H9 (cell line): ENCODE data around the gene COL4A2. TPM values are rescaled to one million over a fixed set of nuclear protein-coding genes. Genes with fewer than 3 reads are reported as not detected.

Source experiments
- DNase-seq: peaks from one replicate; pipeline ENCODE4 v3.0.0-alpha.2; 2017
- H2AFZ ChIP-seq: one replicate; pipeline ENCODE4 v1.6.1; 2013; ENCODE audit warnings: mild to moderate bottlenecking, low read length, control low read depth, moderate library complexity
- H2AK5ac ChIP-seq: 2 replicates; pipeline ENCODE4 v1.6.1; 2013; ENCODE audit warnings: low read length, control low read depth, mixed read lengths; ENCODE audit not compliant: insufficient read length
- H2BK120ac ChIP-seq: one replicate; pipeline ENCODE4 v1.6.1; 2013; ENCODE audit warnings: low read depth, mild to moderate bottlenecking, low read length, control low read depth, inconsistent platforms; ENCODE audit not compliant: poor library complexity, severe bottlenecking
- H2BK12ac ChIP-seq: 2 replicates; pipeline ENCODE4 v1.6.1; 2013; ENCODE audit warnings: low read length, control low read depth, mixed read lengths, low read depth; ENCODE audit not compliant: insufficient read length
- H2BK15ac ChIP-seq: 2 replicates; pipeline ENCODE4 v1.6.1; 2013; ENCODE audit warnings: low read depth, low read length, control low read depth
- H2BK20ac ChIP-seq: one replicate; pipeline ENCODE4 v1.6.1; 2013; ENCODE audit warnings: low read depth, mild to moderate bottlenecking, low read length, control low read depth, inconsistent platforms; ENCODE audit not compliant: poor library complexity, severe bottlenecking
- H2BK5ac ChIP-seq: 2 replicates; pipeline ENCODE4 v1.6.1; 2013; ENCODE audit warnings: low read length, control low read depth, mixed read lengths; ENCODE audit not compliant: insufficient read length
- H3K14ac ChIP-seq: 2 replicates; pipeline ENCODE4 v1.6.1; 2013; ENCODE audit warnings: low read length, control low read depth; ENCODE audit not compliant: insufficient read depth
- H3K18ac ChIP-seq: 2 replicates; pipeline ENCODE4 v1.6.1; 2013; ENCODE audit warnings: low read depth, mild to moderate bottlenecking, mixed read lengths, low read length, control low read depth; ENCODE audit not compliant: insufficient read length
- H3K23ac ChIP-seq: 2 replicates; pipeline ENCODE4 v1.6.1; 2013; ENCODE audit warnings: low read length, control low read depth, mixed read lengths, low read depth; ENCODE audit not compliant: insufficient read length
- H3K23me2 ChIP-seq: 2 replicates; pipeline ENCODE4 v1.6.1; 2013; ENCODE audit warnings: low read depth, mild to moderate bottlenecking, mixed read lengths, low read length, control low read depth; ENCODE audit not compliant: insufficient read length, poor library complexity, severe bottlenecking
- H3K27ac ChIP-seq: 2 replicates; pipeline ENCODE4 v1.5.1; 2013; ENCODE audit warnings: low read length, control low read depth, mixed read lengths, low read depth; ENCODE audit not compliant: insufficient read length
- H3K27me3 ChIP-seq: 2 replicates; pipeline ENCODE4 v1.6.1; 2013; ENCODE audit warnings: low read length, control low read depth, inconsistent platforms; ENCODE audit not compliant: insufficient read depth
- H3K4ac ChIP-seq: 2 replicates; pipeline ENCODE4 v1.6.1; 2013; ENCODE audit warnings: low read depth, mild to moderate bottlenecking, control low read depth, inconsistent platforms, low read length, moderate library complexity
- H3K4me1 ChIP-seq: 2 replicates; pipeline ENCODE4 v1.6.1; 2013; ENCODE audit warnings: low read length, control low read depth, inconsistent platforms; ENCODE audit not compliant: insufficient read depth
- H3K4me2 ChIP-seq: 2 replicates; pipeline ENCODE4 v1.6.1; 2013; ENCODE audit warnings: low read length, control low read depth, mixed read lengths; ENCODE audit not compliant: insufficient read length, insufficient read depth
- H3K56ac ChIP-seq: 2 replicates; pipeline ENCODE4 v1.6.1; 2013; ENCODE audit warnings: low read depth, mild to moderate bottlenecking, mixed read lengths, low read length, control low read depth; ENCODE audit not compliant: insufficient read length
- H3K79me1 ChIP-seq: 2 replicates; pipeline ENCODE4 v1.6.1; 2013; ENCODE audit warnings: low read depth, mild to moderate bottlenecking, moderate library complexity, low read length, control low read depth, inconsistent platforms; ENCODE audit not compliant: insufficient read depth, poor library complexity, severe bottlenecking
- H3K79me2 ChIP-seq: 2 replicates; pipeline ENCODE4 v1.6.1; 2013; ENCODE audit warnings: low read length, control low read depth, inconsistent platforms; ENCODE audit not compliant: insufficient read depth
- H3K9ac ChIP-seq: 2 replicates; pipeline ENCODE4 v1.6.1; 2013; ENCODE audit warnings: low read length, control low read depth, mixed read lengths; ENCODE audit not compliant: insufficient read length; ENCODE audit errors: extremely low read depth
- H3K9me3 ChIP-seq: one replicate; pipeline ENCODE4 v1.6.1; 2013; ENCODE audit warnings: low read depth, low read length, inconsistent platforms; ENCODE audit not compliant: control insufficient read depth
- H3T11ph ChIP-seq: one replicate; pipeline ENCODE4 v1.6.1; 2013; ENCODE audit warnings: mild to moderate bottlenecking, low read length, control low read depth, inconsistent platforms
- H4K20me1 ChIP-seq: one replicate; pipeline ENCODE4 v1.6.1; 2013; ENCODE audit not compliant: control insufficient read depth, insufficient read length, insufficient read depth
- H4K5ac ChIP-seq: 2 replicates; pipeline ENCODE4 v1.6.1; 2013; ENCODE audit warnings: low read depth, mild to moderate bottlenecking, mixed read lengths, low read length, control low read depth; ENCODE audit not compliant: insufficient read length
- H4K8ac ChIP-seq: replicated peaks from 2 replicates; pipeline ENCODE4 v1.6.1; 2013; ENCODE audit warnings: low read length, control low read depth, mixed read lengths, low read depth; ENCODE audit not compliant: insufficient read length
- H4K91ac ChIP-seq: 2 replicates; pipeline ENCODE4 v1.6.1; 2013; ENCODE audit warnings: low read depth, mild to moderate bottlenecking, moderate library complexity, mixed read lengths, low read length, control low read depth; ENCODE audit not compliant: insufficient read length
- H3K27ac Mint-ChIP-seq, 3 experiments: 2 replicates in 2 of 3; 3 replicates in 1 of 3; pipeline ENCODE4 v1.8.0; 2020 to 2021; ENCODE audit warnings: mixed read lengths in 3 of 3, mild to moderate bottlenecking in 1 of 3, moderate library complexity in 1 of 3
- H3K27me3 Mint-ChIP-seq: 2 replicates; pipeline ENCODE4 v1.8.0; 2021; ENCODE audit warnings: low read depth, mild to moderate bottlenecking, moderate library complexity, mixed read lengths
- H3K36me3 Mint-ChIP-seq, 3 experiments: 2 replicates in 2 of 3; 3 replicates in 1 of 3; pipeline ENCODE4 v1.8.0; 2020 to 2021; ENCODE audit warnings: low read depth in 3 of 3, mixed read lengths in 3 of 3; ENCODE audit not compliant: insufficient read depth in 1 of 3
- H3K4me1 Mint-ChIP-seq, 2 experiments: 2 replicates each; pipeline ENCODE4 v1.8.0; 2020; ENCODE audit warnings: mixed read lengths in 2 of 2
- H3K4me3 Mint-ChIP-seq, 2 experiments: 2 replicates in 1 of 2; 3 replicates in 1 of 2; pipeline ENCODE4 v1.8.0; 2020 to 2021; ENCODE audit warnings: mild to moderate bottlenecking in 2 of 2, mixed read lengths in 2 of 2, moderate library complexity in 1 of 2
- H3K9me3 Mint-ChIP-seq, 2 experiments: 2 replicates in 1 of 2; 3 replicates in 1 of 2; pipeline ENCODE4 v1.8.0; 2020; ENCODE audit warnings: mild to moderate bottlenecking in 2 of 2, mixed read lengths in 2 of 2, moderate library complexity in 1 of 2
- CTCF ChIP-seq: fragments of 200-600 bp; sonication (generic); conservative IDR thresholded peaks from 3 replicates; pipeline ENCODE4 v1.8.0; 2021; ENCODE audit warnings: antibody characterized with exemption, mild to moderate bottlenecking
- WGBS: extraction: QIAGEN DNeasy Blood & Tissue Kit; methylation state at CpG from one replicate; pipeline ENCODE4 v1.1.7; 2013; ENCODE audit warnings: missing lambda C conversion rate, low lambda C conversion rate, mixed read lengths; ENCODE audit not compliant: insufficient read length; ENCODE audit errors: extremely low coverage; 5-methylcytosine and 5-hydroxymethylcytosine counted together
- total RNA-seq: library from RNA; stranded (reverse); gene quantifications from 2 replicates; pipeline ENCODE4 v1.2.1, GENCODE V29; 2021

COL4A2 gene
- total RNA-seq, 1 experiment from 2014 or later: 76.5 TPM

- Histone ChIP-seq H3K4ac (no peak overlapping the region), H2BK12ac (no peak overlapping the region), H4K91ac (no peak overlapping the region), H3K18ac (no peak overlapping the region), H2BK5ac (no peak overlapping the region), H3K79me2 (no peaks in the 10 kb centered on the region), H3K56ac (no peak overlapping the region), H3T11ph (no peak overlapping the region), H4K5ac (no peak overlapping the region), H3K9ac (no peak overlapping the region), H2BK120ac (no peak overlapping the region), H2AK5ac (no peak overlapping the region), H3K23me2 (no peaks in the 10 kb centered on the region), H3K27me3 (no peaks in the 10 kb centered on the region), H3K14ac (no peak overlapping the region), H3K4me1 (no peaks in the 10 kb centered on the region), H3K27ac (no peak overlapping the region), H2AFZ (no peak overlapping the region), H2BK20ac (no peak overlapping the region), H3K4me2 (no peak overlapping the region), H3K79me1 (no peaks in the 10 kb centered on the region), H4K20me1 (no peaks in the 10 kb centered on the region), H2BK15ac (no peak overlapping the region), H3K9me3 (no peaks in the 10 kb centered on the region), H4K8ac (no peak overlapping the region), H3K23ac (no peak overlapping the region)
- H3K27ac Mint-ChIP-seq: peak overlapping the region in 2 of 3 experiments; percentile 47 to 57; a peak in 4 of 7 replicates
- H3K36me3 Mint-ChIP-seq: peaks cover 30 to 69% (median 61%) of the 10 kb centered on the region in 3 experiments; a peak in 6 of 7 replicates
- no peaks in the 10 kb centered on the region for H3K27me3 Mint-ChIP-seq
- H3K9me3 Mint-ChIP-seq: no peaks in the 10 kb centered on the region
- TF ChIP-seq CTCF: no peak
- no peak overlapping the region for H3K4me3 Mint-ChIP-seq
- no CpG with 5 or more reads among the region's 10 CpGs for WGBS
- no peaks in the 10 kb centered on the region for H3K4me1 Mint-ChIP-seq
- no peak for DNase-seq
These were observed 198.5 kb downstream of the COL4A2 start for GRCh38 chr13:110505594-110505993.
